HepG2 (cell line): ENCODE results near the gene PEX13. TPM values are rescaled to one million over a fixed set of nuclear protein-coding genes. Genes with fewer than 3 reads are reported as not detected.

Experiments used
- CREB3 ChIP-seq: sonication (generic); formaldehyde crosslinking; IDR thresholded peaks from 2 replicates; pipeline ENCODE4 v1.5.0; 2020; ENCODE audit warnings: missing genetic modification reagents
- E2F5 ChIP-seq: sonication (generic); formaldehyde crosslinking; conservative IDR thresholded peaks from 2 replicates; pipeline ENCODE4 v1.4.0; 2020; ENCODE audit warnings: missing genetic modification reagents
- EED ChIP-seq: sonication (generic); formaldehyde crosslinking; IDR thresholded peaks from 2 replicates; pipeline ENCODE4 v1.5.0; 2020; ENCODE audit warnings: mild to moderate bottlenecking, missing genetic modification reagents
- HMGXB3 ChIP-seq: sonication (generic); formaldehyde crosslinking; IDR thresholded peaks from 2 replicates; pipeline ENCODE4 v1.4.0; 2020; ENCODE audit warnings: missing genetic modification reagents, borderline replicate concordance
- JUNB ChIP-seq: sonication (generic); formaldehyde crosslinking; IDR thresholded peaks from 2 replicates; pipeline ENCODE4 v1.8.0; 2022; ENCODE audit warnings: missing genetic modification reagents, mild to moderate bottlenecking, borderline replicate concordance
- KDM5B ChIP-seq: sonication (generic); formaldehyde crosslinking; IDR thresholded peaks from 2 replicates; pipeline ENCODE4 v1.4.0; 2020; ENCODE audit warnings: missing genetic modification reagents, mild to moderate bottlenecking, borderline replicate concordance
- MAF1 ChIP-seq: sonication (generic); formaldehyde crosslinking; IDR thresholded peaks from 2 replicates; pipeline ENCODE4 v1.5.0; 2020; ENCODE audit warnings: missing genetic modification reagents, borderline replicate concordance
- MTA3 ChIP-seq: sonication (generic); formaldehyde crosslinking; IDR thresholded peaks from 2 replicates; pipeline ENCODE4 v1.4.0; 2020; ENCODE audit warnings: missing genetic modification reagents
- ONECUT2 ChIP-seq: sonication (generic); formaldehyde crosslinking; IDR thresholded peaks from 2 replicates; pipeline ENCODE4 v1.4.0; 2020; ENCODE audit warnings: missing genetic modification reagents
- POLR2G ChIP-seq: fragments of 200-400 bp; formaldehyde crosslinking; IDR thresholded peaks from 2 replicates; pipeline ENCODE4 v1.6.1; 2018; ENCODE audit warnings: mild to moderate bottlenecking, low read depth, low read length, moderate library complexity
- REXO4 ChIP-seq: sonication (generic); formaldehyde crosslinking; IDR thresholded peaks from 2 replicates; pipeline ENCODE4 v1.8.0; 2022; ENCODE audit warnings: missing genetic modification reagents, mild to moderate bottlenecking, borderline replicate concordance
- RXRB ChIP-seq: IDR thresholded peaks from 2 replicates; pipeline ENCODE4 v1.6.1; 2016; ENCODE audit warnings: borderline replicate concordance, missing genetic modification reagents, missing compliant biosample characterization
- SNAI1 ChIP-seq: sonication (generic); formaldehyde crosslinking; IDR thresholded peaks from 2 replicates; pipeline ENCODE4 v1.5.0; 2020; ENCODE audit warnings: mild to moderate bottlenecking, missing genetic modification reagents, borderline replicate concordance
- TCF7 ChIP-seq: sonication (generic); IDR thresholded peaks from 2 replicates; pipeline ENCODE4 v1.6.1; 2016; ENCODE audit warnings: antibody characterized with exemption, low read depth
- TFE3 ChIP-seq: IDR thresholded peaks from 2 replicates; pipeline ENCODE4 v1.6.1; 2016
- ZBTB26 ChIP-seq: IDR thresholded peaks from 2 replicates; pipeline ENCODE4 v1.6.1; 2016; ENCODE audit warnings: missing compliant biosample characterization, missing genetic modification reagents, borderline replicate concordance
- ZNF605 ChIP-seq: sonication (generic); formaldehyde crosslinking; IDR thresholded peaks from 2 replicates; pipeline ENCODE4 v1.8.0; 2022; ENCODE audit warnings: mild to moderate bottlenecking, missing genetic modification reagents
- ZNF644 ChIP-seq: IDR thresholded peaks from 2 replicates; pipeline ENCODE4 v1.6.1; 2016; ENCODE audit warnings: low read depth
- ZNF660 ChIP-seq: sonication (generic); formaldehyde crosslinking; IDR thresholded peaks from 2 replicates; pipeline ENCODE4 v1.5.1; 2020; ENCODE audit warnings: mild to moderate bottlenecking, low read depth, missing genetic modification reagents, borderline replicate concordance
- ZNF691 ChIP-seq: sonication (generic); formaldehyde crosslinking; IDR thresholded peaks from 2 replicates; pipeline ENCODE4 v1.4.0; 2020; ENCODE audit warnings: missing genetic modification reagents, low read depth, mild to moderate bottlenecking, borderline replicate concordance
- polyA plus RNA-seq, 8 experiments: library from polyadenylated mRNA; depleted of rRNA in 3 of 8; stranded (reverse) in 7 of 8; unstranded in 1 of 8; fragments of >200 nt; fragmentation: Illumina TruSeq in 4 of 8; extraction: Trizol in 4 of 8; gene quantifications; 2 replicates each; pipeline versions ENCODE4 v1.2.1 to v1.2.3, GENCODE V29; 2011 to 2016; ENCODE audit warnings: low read depth in 4 of 8, missing spikeins in 1 of 8, mixed read lengths in 1 of 8; ENCODE audit not compliant: insufficient read depth in 1 of 8
- total RNA-seq, 5 experiments: library from RNA; depleted of rRNA; stranded (reverse); fragments of >200 nt; fragmentation: Illumina TruSeq; extraction: Trizol; gene quantifications; 2 replicates each; pipeline ENCODE4 v1.2.3, GENCODE V29; 2016; ENCODE audit warnings: low read depth in 1 of 5

PEX13 gene
- total and polyA plus RNA-seq, 2 of the 13 experiments (the other 11 are each of a cell fraction or from before 2014, with no cell fraction given), result 47.9 to 75.9 TPM

- TF ChIP-seq REXO4 (CRISPR knock-in tag), result no peak
- peak; percentile 40; the same call in 1 of the 2 replicates for TF ChIP-seq TCF7
- TF ChIP-seq MTA3 (CRISPR knock-in tag), result no peak
- TF ChIP-seq ZNF644, result no peak
- no peak for TF ChIP-seq ZBTB26
- no peak for TF ChIP-seq POLR2G
- no peak for TF ChIP-seq HMGXB3 (CRISPR knock-in tag)
- no peak for TF ChIP-seq EED (CRISPR knock-in tag)
- TF ChIP-seq ONECUT2 (CRISPR knock-in tag), result no peak
- TF ChIP-seq ZNF660 (CRISPR knock-in tag), result no peak
- no peak for TF ChIP-seq RXRB (CRISPR knock-in tag)
- 0 out of 2 replicates have a peak, but pooled peaks have one; percentile 58 for TF ChIP-seq ZNF691
- no peak for TF ChIP-seq CREB3 (CRISPR knock-in tag)
- 0 out of 2 replicates have a peak, but pooled peaks have one; percentile 89 for TF ChIP-seq SNAI1
- no peak for TF ChIP-seq KDM5B (CRISPR knock-in tag)
- TF ChIP-seq TFE3 (CRISPR knock-in tag), result 0 out of 2 replicates have a peak, but pooled peaks have one; percentile 36
- TF ChIP-seq ZNF605 (CRISPR knock-in tag), result peak; percentile 40; the same call in 1 of the 2 replicates
- TF ChIP-seq JUNB (CRISPR knock-in tag), result no peak
- TF ChIP-seq MAF1, result no peak
- TF ChIP-seq E2F5 (CRISPR knock-in tag), result no peak
Observed at GRCh38 chr2:61016392-61017002, 1.0 kb upstream of the PEX13 start (continued).
